ENCODE data around the gene MED13L. TPM values are rescaled to one million over a fixed set of nuclear protein-coding genes. Genes with fewer than 3 reads are reported as not detected.

Gene MED13L
- total and polyA plus RNA-seq, 2 of the 8 experiments (the other 6 are each of a cell fraction or from before 2014, with no cell fraction given): 15.9 to 51.7 TPM

- H3K4me1 ChIP-seq (replicated peaks in 1 of 4; ENCODE audit: control insufficient read depth in 3 of 4, insufficient read depth in 4 of 4, low read length in 3 of 4): no peaks in the 10 kb centered on the region
- no peak overlapping the region for H3K18ac ChIP-seq (ENCODE audit: extremely low read depth, low read length)
- POLR2A ChIA-PET (ENCODE audit: partially characterized antibody): no interaction called here
- CTCF ChIA-PET (ENCODE audit: partially characterized antibody): interaction anchor here (0.7 kb wide), 1 partner anchor 143 kb away, joined by 3 read pairs; no protein-coding TSS in a partner anchor
- no peak overlapping the region for H3K27ac ChIP-seq (ENCODE audit: low read depth, low read length)
- 95% methylated on average over 7 of the region's 7 CpGs; no CpG with 5 or more reads in 1 of the 2 experiments for WGBS, 2 experiments (ENCODE audit: extremely low coverage in 1 of 2, insufficient coverage in 1 of 2, insufficient read length in 1 of 2, insufficient replicate concordance in 2 of 2, low coverage in 1 of 2, low lambda C conversion rate in 2 of 2, missing lambda C conversion rate in 1 of 2)
- H3K14ac ChIP-seq (ENCODE audit: insufficient read length): no peak overlapping the region
- H3K56ac ChIP-seq (replicated peaks; ENCODE audit: insufficient read length, low read depth, low read length): no peak overlapping the region
- no peak overlapping the region for H3K23ac ChIP-seq (ENCODE audit: insufficient read length)
- no peaks in the 10 kb centered on the region for H3K79me1 ChIP-seq (ENCODE audit: low read depth, low read length)
- H4K8ac ChIP-seq (ENCODE audit: extremely low read depth, insufficient read depth, low read length): no peak overlapping the region
- no peaks in the 10 kb centered on the region; a peak in 1 of 7 replicates for H3K27me3 ChIP-seq (replicated peaks in 1 of 4; ENCODE audit: control insufficient read depth in 3 of 4, extremely low read depth in 1 of 4, insufficient read depth in 3 of 4, low read length in 3 of 4)
- H2BK12ac ChIP-seq (ENCODE audit: low read depth, low read length): no peak overlapping the region
- no peak overlapping the region for H2BK20ac ChIP-seq (ENCODE audit: low read length)
- no peak overlapping the region for H3K4ac ChIP-seq (replicated peaks; ENCODE audit: insufficient read length, low read depth, low read length)
- no peak overlapping the region for H2AK5ac ChIP-seq (ENCODE audit: low read depth, low read length)
- no peak for TF ChIP-seq BCL11A (IDR thresholded peaks at IDR 0.05; ENCODE audit: low read depth in 2 of 2, low read length in 2 of 2)
- TF ChIP-seq SIRT6 (IDR thresholded peaks at IDR 0.05; ENCODE audit: low read length): no peak
- no peak for TF ChIP-seq TEAD4 (IDR thresholded peaks at IDR 0.05; ENCODE audit: low read depth, low read length)
- TF ChIP-seq SIN3A (conservative IDR thresholded peaks at IDR 0.05 in 1 of 2, IDR thresholded peaks at IDR 0.05 in 1 of 2; ENCODE audit: low read depth in 1 of 2, low read length in 2 of 2): no peak
- TF ChIP-seq CTBP2 (IDR thresholded peaks at IDR 0.05; ENCODE audit: borderline replicate concordance, insufficient read depth, insufficient read length, low read length): no peak
- H2BK5ac ChIP-seq (ENCODE audit: low read depth, low read length): no peak overlapping the region
- H3K23me2 ChIP-seq (ENCODE audit: low read depth, low read length): no peaks in the 10 kb centered on the region
- H4K20me1 ChIP-seq (replicated peaks in 1 of 2; ENCODE audit: control insufficient read depth in 1 of 2, insufficient read depth in 2 of 2, low read length in 2 of 2): peaks cover 0 to 2% of the 10 kb centered on the region in 2 experiments
- no peak overlapping the region for H4K5ac ChIP-seq (ENCODE audit: insufficient read length, low read depth, low read length)
- no peak overlapping the region for H2BK15ac ChIP-seq (ENCODE audit: low read length)
- no peak overlapping the region for H3K9ac ChIP-seq (replicated peaks in 1 of 4; ENCODE audit: extremely low read depth in 1 of 4, low read depth in 3 of 4, low read length in 3 of 4)
- H2AFZ ChIP-seq (ENCODE audit: low read length): no peak overlapping the region
- H3K4me3 ChIP-seq (ENCODE audit: extremely low read depth in 1 of 4, insufficient read depth in 2 of 4, low read depth in 3 of 4, low read length in 4 of 4): no peak overlapping the region
- H4K91ac ChIP-seq (replicated peaks; ENCODE audit: insufficient read length, low read length): no peak overlapping the region
- H2BK120ac ChIP-seq (replicated peaks; ENCODE audit: low read depth, low read length): no peak overlapping the region
- H3K79me2 ChIP-seq (ENCODE audit: control insufficient read depth in 1 of 2, insufficient read depth in 2 of 2, low read length in 2 of 2): no peaks in the 10 kb centered on the region
- no peak for DNase-seq (ENCODE audit: low read depth in 1 of 2, low spot score in 2 of 2)
- peaks cover 7 to 53% (median 30%) of the 10 kb centered on the region in 4 experiments; a peak in 6 of 8 replicates for H3K36me3 ChIP-seq (ENCODE audit: control insufficient read depth in 2 of 4, insufficient read depth in 4 of 4, low read length in 3 of 4)
- no peak overlapping the region for H3K4me2 ChIP-seq (ENCODE audit: insufficient read depth in 1 of 2, low read depth in 2 of 2, low read length in 2 of 2)
- H3K9me3 ChIP-seq (ENCODE audit: insufficient read depth in 2 of 2, low read depth in 1 of 2, low read length in 1 of 2): no peaks in the 10 kb centered on the region
- no peak for FAIRE-seq
Observed at GRCh38 chr12:115962216-115962615, 315.3 kb downstream of the MED13L start.
